Keratinocyte (primary cell): ENCODE measurements around the gene GNAL. TPM values are rescaled to one million over a fixed set of nuclear protein-coding genes. Genes with fewer than 3 reads are reported as not detected.

Experiments used
- DNase-seq: peaks from one replicate; pipeline ENCODE4 v3.0.0-alpha.2; 2011; ENCODE audit warnings: low read depth, missing footprints, low spot score
- FAIRE-seq: peaks from 2 replicates; lab custom pipeline; 2011; peaks lifted over from hg19 to GRCh38; lab: Jason Lieb, UNC
- H2AFZ ChIP-seq: 2 replicates; pipeline ENCODE4 v1.6.0; 2012; ENCODE audit warnings: low read length, control low read depth, inconsistent platforms; ENCODE audit not compliant: control insufficient read depth
- H3K27ac ChIP-seq: 2 replicates; pipeline ENCODE4 v1.5.1; 2011; ENCODE audit warnings: low read length; ENCODE audit not compliant: control insufficient read depth, insufficient read depth
- H3K27me3 ChIP-seq: 3 replicates; pipeline ENCODE4 v1.6.0; 2011; ENCODE audit warnings: low read length; ENCODE audit not compliant: control insufficient read depth, insufficient read depth; ENCODE audit errors: extremely low read depth
- H3K36me3 ChIP-seq, 2 experiments: 2 replicates in 1 of 2; 3 replicates in 1 of 2; pipeline ENCODE4 v1.5.1; 2011; ENCODE audit warnings: low read length in 2 of 2, mild to moderate bottlenecking in 1 of 2; ENCODE audit not compliant: control insufficient read depth in 2 of 2, insufficient read depth in 2 of 2; ENCODE audit errors: extremely low read depth in 1 of 2
- H3K4me1 ChIP-seq: 3 replicates; pipeline ENCODE4 v1.5.1; 2011; ENCODE audit warnings: low read length; ENCODE audit not compliant: control insufficient read depth, insufficient read depth; ENCODE audit errors: extremely low read depth
- H3K4me2 ChIP-seq: 3 replicates; pipeline ENCODE4 v1.6.0; 2011; ENCODE audit warnings: low read depth, low read length; ENCODE audit not compliant: control insufficient read depth, insufficient read depth; ENCODE audit errors: extremely low read depth
- H3K4me3 ChIP-seq, 3 experiments: fragments of 200-600 bp in 1 of 3; sonication (generic) in 1 of 3; 2 replicates in 2 of 3; 3 replicates in 1 of 3; pipeline ENCODE4 v1.5.1; 2011 to 2016; ENCODE audit warnings: low read length in 3 of 3, mild to moderate bottlenecking in 3 of 3, control low read depth in 2 of 3, inconsistent platforms in 1 of 3, low read depth in 1 of 3, mixed read lengths in 1 of 3, mixed run types in 1 of 3, moderate library complexity in 1 of 3; ENCODE audit not compliant: control insufficient read depth in 2 of 3, insufficient read depth in 2 of 3; ENCODE audit errors: extremely low read depth in 1 of 3
- H3K79me2 ChIP-seq: 2 replicates; pipeline ENCODE4 v1.6.0; 2012; ENCODE audit warnings: low read length; ENCODE audit not compliant: control insufficient read depth, insufficient read depth
- H3K9ac ChIP-seq: 3 replicates; pipeline ENCODE4 v1.6.0; 2011; ENCODE audit warnings: low read length; ENCODE audit not compliant: control insufficient read depth, insufficient read depth; ENCODE audit errors: extremely low read depth
- H3K9me1 ChIP-seq: 3 replicates; pipeline ENCODE4 v1.6.0; 2011; ENCODE audit warnings: low read length; ENCODE audit not compliant: control insufficient read depth, insufficient read depth; ENCODE audit errors: extremely low read depth
- H3K9me3 ChIP-seq: 2 replicates; pipeline ENCODE4 v1.5.1; 2012; ENCODE audit warnings: low read depth, low read length; ENCODE audit not compliant: control insufficient read depth
- H4K20me1 ChIP-seq: 3 replicates; pipeline ENCODE4 v1.6.0; 2011; ENCODE audit warnings: low read length; ENCODE audit not compliant: control insufficient read depth, insufficient read depth; ENCODE audit errors: extremely low read depth
- EZH2 ChIP-seq: IDR thresholded peaks from one replicate; pipeline ENCODE4 v1.6.1; 2012; ENCODE audit warnings: inconsistent platforms, mild to moderate bottlenecking, low read length, moderate library complexity
- dilution Hi-C: fragments of 300-500 bp; cut with MboI; formaldehyde crosslinking; loops from one replicate; pipeline ENCODE4 v1.7.0; 2020; ENCODE audit warnings: low sequenced_read_pairs; ENCODE audit not compliant: extremely low pct_ligation_motif_present
- polyA plus RNA-seq, 5 experiments: library from polyadenylated mRNA; depleted of rRNA in 3 of 5; stranded (reverse) in 3 of 5; stranded (forward) in 1 of 5; unstranded in 1 of 5; fragments of >200 nt; gene quantifications; 1 replicate in 1 of 5; 2 replicates in 3 of 5; 3 replicates in 1 of 5; pipeline versions ENCODE4 v1.2.1 to v1.2.3, GENCODE V29; 2011 to 2012; ENCODE audit warnings: missing spikeins in 2 of 5, low read depth in 1 of 5, low replicate concordance in 1 of 5
- TF ChIP-seq, protein P1 (sequence below), 3 experiments: IDR thresholded peaks in 1 of 3; conservative IDR thresholded peaks in 1 of 3; optimal IDR thresholded peaks in 1 of 3; 2 replicates in 2 of 3; 3 replicates in 1 of 3; pipeline versions ENCODE3 to v1.5.1; 2011; ENCODE audit warnings: low read length in 3 of 3, mild to moderate bottlenecking in 3 of 3, moderate library complexity in 2 of 3, control low read depth in 1 of 3, inconsistent platforms in 1 of 3; ENCODE audit not compliant: insufficient read depth in 2 of 3; ENCODE audit errors: extremely low read depth in 1 of 3

GNAL gene
- polyA plus RNA-seq, 1 donor (not counting 4 experiments of a cell fraction or from before 2014, with no cell fraction given) = 30.0 TPM

GRCh38 chr18:11649839-11650238 lies 39.2 kb upstream of the GNAL start:
- Histone ChIP-seq H3K4me3 (no peak overlapping the region), H3K4me2 (no peak overlapping the region), H3K36me3 (no peaks in the 10 kb centered on the region), H4K20me1 (no peaks in the 10 kb centered on the region), H3K4me1 (peaks cover 9% of the 10 kb centered on the region), H3K9me3 (no peaks in the 10 kb centered on the region), H3K27me3 (no peaks in the 10 kb centered on the region), H3K9ac (no peak overlapping the region), H3K9me1 (no peaks in the 10 kb centered on the region), H3K27ac (no peak overlapping the region), H2AFZ (no peak overlapping the region), H3K79me2 (no peaks in the 10 kb centered on the region)
- FAIRE-seq (no peak), DNase-seq (no peak)
- dilution Hi-C loops = no loop called here
- TF ChIP-seq EZH2 = no peak
- TF ChIP-seq, protein P1, sequence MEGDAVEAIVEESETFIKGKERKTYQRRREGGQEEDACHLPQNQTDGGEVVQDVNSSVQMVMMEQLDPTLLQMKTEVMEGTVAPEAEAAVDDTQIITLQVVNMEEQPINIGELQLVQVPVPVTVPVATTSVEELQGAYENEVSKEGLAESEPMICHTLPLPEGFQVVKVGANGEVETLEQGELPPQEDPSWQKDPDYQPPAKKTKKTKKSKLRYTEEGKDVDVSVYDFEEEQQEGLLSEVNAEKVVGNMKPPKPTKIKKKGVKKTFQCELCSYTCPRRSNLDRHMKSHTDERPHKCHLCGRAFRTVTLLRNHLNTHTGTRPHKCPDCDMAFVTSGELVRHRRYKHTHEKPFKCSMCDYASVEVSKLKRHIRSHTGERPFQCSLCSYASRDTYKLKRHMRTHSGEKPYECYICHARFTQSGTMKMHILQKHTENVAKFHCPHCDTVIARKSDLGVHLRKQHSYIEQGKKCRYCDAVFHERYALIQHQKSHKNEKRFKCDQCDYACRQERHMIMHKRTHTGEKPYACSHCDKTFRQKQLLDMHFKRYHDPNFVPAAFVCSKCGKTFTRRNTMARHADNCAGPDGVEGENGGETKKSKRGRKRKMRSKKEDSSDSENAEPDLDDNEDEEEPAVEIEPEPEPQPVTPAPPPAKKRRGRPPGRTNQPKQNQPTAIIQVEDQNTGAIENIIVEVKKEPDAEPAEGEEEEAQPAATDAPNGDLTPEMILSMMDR (optimal IDR thresholded peaks at IDR 0.05 in 1 of 3, IDR thresholded peaks at IDR 0.05 in 1 of 3, conservative IDR thresholded peaks at IDR 0.05 in 1 of 3; ENCODE audit: extremely low read depth in 1 of 3, insufficient read depth in 2 of 3, low read length in 3 of 3) = no peak

GRCh38 chr18:11651899-11652298 lies 37.2 kb upstream of the GNAL start:
- H3K27me3 ChIP-seq = no peaks in the 10 kb centered on the region
- no peaks in the 10 kb centered on the region for H3K36me3 ChIP-seq
- H2AFZ ChIP-seq = no peak overlapping the region
- no peaks in the 10 kb centered on the region for H3K9me3 ChIP-seq
- H3K4me2 ChIP-seq = no peak overlapping the region
- H3K27ac ChIP-seq = no peak overlapping the region
- no peak overlapping the region for H3K9ac ChIP-seq
- no peak for FAIRE-seq
- no peaks in the 10 kb centered on the region for H3K79me2 ChIP-seq
- H4K20me1 ChIP-seq = no peaks in the 10 kb centered on the region
- H3K9me1 ChIP-seq = no peaks in the 10 kb centered on the region
- dilution Hi-C loops = no loop called here
- TF ChIP-seq, protein P1 (optimal IDR thresholded peaks at IDR 0.05 in 1 of 3, IDR thresholded peaks at IDR 0.05 in 1 of 3, conservative IDR thresholded peaks at IDR 0.05 in 1 of 3; ENCODE audit: extremely low read depth in 1 of 3, insufficient read depth in 2 of 3, low read length in 3 of 3) = no peak
- TF ChIP-seq EZH2 = no peak
- H3K4me1 ChIP-seq = peaks cover 18% of the 10 kb centered on the region
- DNase-seq = no peak
- no peak overlapping the region for H3K4me3 ChIP-seq
